H54 (cell line): ENCODE data around the gene SEMA4B.

Experiments
- DNase-seq: peaks from one replicate; pipeline ENCODE4 v3.0.0; 2011; ENCODE audit warnings: low spot score, mixed read lengths; ENCODE audit not compliant: insufficient read length
- FAIRE-seq: peaks from 3 replicates; lab custom pipeline; 2011; peaks lifted over from hg19 to GRCh38; lab: Jason Lieb, UNC
- POLR2A ChIP-seq: IDR thresholded peaks from 2 replicates; pipeline ENCODE4 v1.6.1; 2011; ENCODE audit warnings: low read depth, mild to moderate bottlenecking, low read length

The SEMA4B gene

GRCh38 chr15:90188914-90189748 lies 12.0 kb upstream of the SEMA4B start:
- DNase-seq (no peak), FAIRE-seq (no peak)
- no peak for TF ChIP-seq POLR2A

DNA sequence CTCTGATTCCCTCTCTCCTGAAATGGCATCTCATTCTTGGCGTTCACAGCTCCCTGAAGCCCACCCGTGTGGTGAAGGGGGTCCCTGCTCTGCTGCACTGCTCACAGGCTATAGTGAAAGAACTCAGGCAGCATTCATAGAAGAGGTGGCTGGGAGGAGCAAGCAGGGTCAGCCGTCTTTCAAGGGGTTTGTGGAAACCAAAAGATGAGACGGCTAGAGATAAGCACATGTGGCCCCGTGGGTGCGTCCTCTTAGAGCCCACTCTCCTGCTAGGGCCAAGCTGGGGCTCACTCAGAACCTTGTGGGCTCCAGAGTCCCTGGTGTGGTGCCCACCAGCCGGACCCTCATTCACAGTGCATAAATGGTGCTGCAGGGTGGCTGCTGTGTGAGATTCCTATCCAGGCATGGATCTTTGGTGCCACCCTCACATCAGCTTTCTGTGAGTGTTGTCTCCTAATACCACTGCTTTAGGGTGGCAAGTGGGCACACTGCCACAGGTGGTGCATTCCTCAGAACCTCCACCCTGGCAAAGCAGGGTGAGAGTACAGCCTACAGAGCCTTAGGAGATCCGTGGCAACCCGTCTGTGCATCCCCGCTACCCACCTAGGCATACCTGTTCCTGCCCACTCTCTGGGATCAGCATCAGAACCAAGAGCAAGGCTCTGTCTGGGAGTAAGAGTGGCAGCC lies 11.2 kb upstream of the SEMA4B start:
- FAIRE-seq, result no peak
- no peak for TF ChIP-seq POLR2A
- no peak for DNase-seq

DNA sequence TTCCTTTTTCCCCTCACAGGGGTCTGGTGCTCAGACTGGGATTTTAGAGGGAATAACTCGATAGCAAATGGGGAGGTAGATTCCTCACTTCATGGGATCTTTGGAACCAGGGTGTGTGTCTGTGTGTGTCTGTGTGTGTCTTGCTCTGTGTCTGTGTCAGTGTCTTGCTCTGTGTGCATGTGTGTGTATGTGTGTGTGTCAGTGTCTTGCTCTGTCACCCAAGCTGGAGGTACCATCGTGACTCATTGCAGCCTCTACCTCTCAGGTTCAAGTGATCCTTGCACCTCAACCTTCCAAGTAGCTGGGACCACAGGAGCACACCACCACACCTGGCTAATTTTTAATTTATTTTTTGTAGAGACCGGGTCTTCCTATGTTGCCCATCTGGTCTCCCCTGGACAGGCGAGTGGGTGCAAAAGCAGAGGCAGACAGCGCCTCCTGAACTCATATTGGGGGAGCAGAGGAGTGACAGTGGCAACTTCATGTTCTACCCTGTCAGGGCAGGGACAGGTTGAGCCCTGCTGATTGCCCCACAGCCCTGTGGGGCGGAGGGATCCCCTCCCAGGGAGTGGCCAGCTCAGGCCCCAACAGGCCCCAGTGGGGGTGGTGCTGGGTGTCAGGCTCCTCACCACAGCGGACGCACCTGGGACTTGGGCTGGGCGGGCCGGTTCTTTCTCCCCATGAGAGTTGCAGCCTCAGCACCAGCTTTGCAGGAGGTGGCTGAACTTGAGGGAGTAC lies 10.4 kb upstream of the SEMA4B start:
- no peak for FAIRE-seq
- DNase-seq, result no peak
- TF ChIP-seq POLR2A, result no peak

- no peak for TF ChIP-seq POLR2A
- DNase-seq (no peak), FAIRE-seq (no peak)
Observed at GRCh38 chr15:90191344-90191687, 9.8 kb upstream of the SEMA4B start.

GRCh38 chr15:90191794-90192509 lies 9.2 kb upstream of the SEMA4B start:
- FAIRE-seq (no peak), DNase-seq (no peak)
- TF ChIP-seq POLR2A, result no peak

GRCh38 chr15:90192961-90193786 lies 8.0 kb upstream of the SEMA4B start:
- DNase-seq, result no peak
- no peak for TF ChIP-seq POLR2A
- no peak for FAIRE-seq

- DNase-seq (no peak), FAIRE-seq (no peak)
- no peak for TF ChIP-seq POLR2A
Observed at GRCh38 chr15:90194655-90195054, 6.5 kb upstream of the SEMA4B start.

DNA sequence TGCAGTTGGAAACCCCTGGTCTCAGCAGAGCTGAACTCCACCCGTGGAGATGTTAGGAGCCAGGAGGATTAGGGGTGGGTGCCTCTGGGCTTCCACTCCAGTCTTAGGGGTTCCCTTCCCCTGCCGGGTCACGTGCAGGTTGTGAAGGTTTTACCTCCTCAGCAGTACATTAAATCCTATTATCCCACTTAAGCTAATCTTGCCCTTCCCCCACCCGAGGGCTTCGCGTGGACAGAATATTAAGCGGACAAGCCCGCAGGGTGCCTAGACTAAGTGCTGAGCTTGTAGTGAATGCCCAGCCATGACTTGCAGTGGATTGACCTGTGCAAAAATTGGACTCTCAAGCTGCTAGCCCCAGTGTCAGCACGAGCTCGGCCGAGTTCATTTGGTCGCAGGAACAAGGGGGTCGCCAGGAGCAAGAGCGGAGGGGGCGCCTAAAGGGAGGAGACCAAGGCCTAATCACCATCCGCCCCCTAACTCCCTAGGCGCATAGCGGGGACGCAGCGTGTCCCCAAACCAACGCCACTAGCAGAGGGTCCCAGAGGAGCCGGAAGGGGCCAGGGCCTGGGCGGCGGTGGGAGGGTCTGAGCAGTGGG lies 498 bp upstream of the SEMA4B start:
- TF ChIP-seq POLR2A, result no peak
- no peak for FAIRE-seq
- DNase-seq, result no peak

DNA sequence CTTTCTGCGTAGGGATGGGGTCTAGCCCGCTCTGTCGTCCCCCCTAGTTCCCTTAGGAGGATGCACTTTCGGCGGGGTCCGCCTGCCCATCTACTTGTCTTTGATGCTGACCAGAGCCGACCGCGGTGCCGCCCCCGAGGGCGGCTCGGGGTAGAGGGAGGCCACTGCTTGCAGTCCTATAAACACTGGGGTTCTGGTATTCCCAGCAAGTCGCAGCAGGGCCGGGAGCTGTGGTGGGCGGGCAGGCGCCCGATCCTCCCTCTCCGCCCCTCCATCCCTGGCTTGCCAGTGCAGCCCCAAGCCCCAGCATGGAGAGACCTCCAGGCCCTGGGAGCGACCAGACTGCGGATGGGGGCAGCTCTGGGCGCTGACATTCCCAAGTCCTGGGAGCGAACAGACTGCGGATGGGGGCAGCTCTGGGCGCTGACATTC lies 830 bp downstream of the SEMA4B start:
- TF ChIP-seq POLR2A, result no peak
- DNase-seq (no peak), FAIRE-seq (no peak)

- no peak for TF ChIP-seq POLR2A
- no peak for DNase-seq
- no peak for FAIRE-seq
Observed at GRCh38 chr15:90202929-90203328, 1.8 kb downstream of the SEMA4B start.

- DNase-seq, result no peak
- no peak for FAIRE-seq
- TF ChIP-seq POLR2A, result no peak
Observed at GRCh38 chr15:90203473-90203872, 2.3 kb downstream of the SEMA4B start.

DNA sequence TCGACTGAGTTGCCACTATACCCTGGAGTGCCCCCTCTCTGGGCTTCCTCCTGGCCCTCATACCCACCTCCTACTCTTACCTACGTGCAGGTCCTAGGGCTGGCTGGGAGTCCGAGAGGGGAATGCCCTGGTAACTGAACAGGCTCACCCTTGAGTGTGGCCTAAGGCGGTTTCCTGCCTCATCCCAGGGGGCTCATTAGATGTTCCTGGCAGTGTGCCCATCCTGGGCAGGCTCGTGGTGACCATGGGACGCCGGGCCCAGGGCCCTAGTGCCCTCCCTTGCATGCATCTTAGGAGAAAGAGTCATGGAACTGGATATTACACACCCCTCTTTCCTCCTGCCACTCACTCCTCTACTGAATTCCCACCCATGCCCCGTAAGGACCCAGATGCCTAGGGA lies 2.8 kb downstream of the SEMA4B start:
- TF ChIP-seq POLR2A, result no peak
- no peak for FAIRE-seq
- DNase-seq, result no peak
